HG02759 (cell line): ENCODE results near the gene NECAB2.

Experiments used
- ATAC-seq: cut with Tn5 transposase; IDR thresholded peaks from one replicate; pipeline ENCODE4 v1.9.1; 2021; ENCODE audit warnings: mild to moderate bottlenecking, moderate library complexity; ENCODE audit not compliant: unreplicated experiment

NECAB2 gene

DNA sequence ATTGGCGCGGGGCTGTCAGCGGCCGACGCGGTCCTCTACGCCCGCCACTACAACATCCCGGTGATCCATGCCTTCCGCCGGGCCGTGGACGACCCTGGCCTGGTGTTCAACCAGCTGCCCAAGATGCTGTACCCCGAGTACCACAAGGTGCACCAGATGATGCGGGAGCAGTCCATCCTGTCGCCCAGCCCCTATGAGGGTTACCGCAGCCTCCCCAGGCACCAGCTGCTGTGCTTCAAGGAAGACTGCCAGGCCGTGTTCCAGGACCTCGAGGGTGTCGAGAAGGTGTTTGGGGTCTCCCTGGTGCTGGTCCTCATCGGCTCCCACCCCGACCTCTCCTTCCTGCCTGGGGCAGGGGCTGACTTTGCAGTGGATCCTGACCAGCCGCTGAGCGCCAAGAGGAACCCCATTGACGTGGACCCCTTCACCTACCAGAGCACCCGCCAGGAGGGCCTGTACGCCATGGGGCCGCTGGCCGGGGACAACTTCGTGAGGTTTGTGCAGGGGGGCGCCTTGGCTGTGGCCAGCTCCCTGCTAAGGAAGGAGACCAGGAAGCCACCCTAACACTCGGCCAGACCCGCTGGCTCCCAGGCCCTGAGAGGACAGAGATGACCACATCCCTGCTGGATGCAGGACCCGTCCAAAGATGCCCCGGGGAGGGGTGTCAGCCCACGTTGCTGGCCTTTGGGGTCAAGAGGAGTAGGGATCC lies 2.4 kb upstream of the NECAB2 start:
- ATAC-seq, result no peak

DNA sequence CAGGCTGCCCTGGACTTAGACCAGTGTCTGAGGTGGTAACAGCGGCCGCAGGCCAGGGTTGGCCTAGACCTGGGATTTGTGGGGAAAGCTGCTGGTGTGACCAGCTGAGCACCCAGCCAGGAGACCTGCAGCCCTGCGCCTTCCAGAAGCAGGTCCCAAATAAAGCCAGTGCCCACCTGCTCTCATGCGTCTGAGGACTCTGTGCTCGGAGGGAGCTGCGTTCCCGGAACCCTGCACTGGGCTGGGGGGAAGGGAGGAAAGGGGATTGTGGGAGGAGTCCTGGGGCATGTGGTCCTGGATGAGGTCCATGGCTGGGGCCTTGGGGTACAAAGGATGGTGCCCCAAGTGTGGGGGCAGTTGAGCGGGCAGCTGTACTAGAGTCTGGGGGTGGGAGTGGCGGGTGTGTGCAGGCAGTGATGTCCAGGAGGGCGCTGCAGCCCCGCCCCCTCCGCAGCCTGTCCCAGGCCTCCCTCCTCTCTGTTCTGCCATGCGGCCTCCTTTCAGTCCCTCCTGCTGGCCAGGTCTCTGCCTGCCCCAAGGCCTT lies 1.8 kb upstream of the NECAB2 start:
- no peak for ATAC-seq

DNA sequence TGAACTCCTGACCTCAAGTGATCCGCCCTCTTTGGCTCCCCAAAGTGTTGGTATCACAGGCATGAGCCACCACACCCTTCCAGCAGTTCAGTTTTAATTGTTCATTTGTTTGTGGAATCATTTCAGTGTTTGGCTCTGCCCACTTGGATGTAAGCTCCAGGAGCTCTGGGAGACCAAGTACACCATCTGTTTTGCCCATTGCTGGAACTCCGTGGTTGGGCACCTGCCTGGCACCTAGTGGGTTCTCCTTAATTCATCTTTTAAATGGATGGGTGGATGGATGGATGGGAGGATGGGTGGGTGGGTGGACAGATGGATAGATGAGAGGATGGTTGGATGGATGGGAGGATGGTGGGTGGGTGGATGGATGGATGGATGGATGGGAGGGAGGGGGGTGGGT lies 953 bp upstream of the NECAB2 start:
- no peak for ATAC-seq

DNA sequence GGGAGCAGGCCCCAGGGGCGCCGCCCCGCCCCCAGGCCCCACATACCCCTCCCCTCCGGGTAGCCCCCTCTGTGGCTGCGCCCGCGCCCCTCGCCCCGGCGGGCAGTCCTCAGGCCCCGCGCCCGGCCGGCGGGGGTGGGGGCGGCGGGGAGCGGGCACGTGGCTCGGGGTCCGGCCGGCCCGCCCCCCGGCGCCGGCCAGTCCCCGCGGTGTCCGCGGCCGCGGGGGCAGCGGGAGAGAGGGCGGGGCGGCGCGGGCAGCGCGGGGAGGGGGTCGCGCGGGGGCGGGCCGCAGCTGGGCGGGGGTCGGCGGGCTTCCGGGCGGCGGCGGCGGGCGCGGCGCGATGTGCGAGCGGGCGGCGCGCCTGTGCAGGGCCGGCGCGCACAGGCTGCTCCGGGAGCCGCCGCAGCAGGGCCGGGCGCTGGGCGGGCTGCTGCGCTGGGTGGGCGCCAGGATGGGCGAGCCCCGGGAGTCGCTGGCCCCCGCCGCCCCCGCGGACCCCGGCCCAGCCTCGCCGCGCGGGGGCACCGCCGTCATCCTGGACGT lies 335 bp downstream of the NECAB2 start:
- ATAC-seq, result no peak

DNA sequence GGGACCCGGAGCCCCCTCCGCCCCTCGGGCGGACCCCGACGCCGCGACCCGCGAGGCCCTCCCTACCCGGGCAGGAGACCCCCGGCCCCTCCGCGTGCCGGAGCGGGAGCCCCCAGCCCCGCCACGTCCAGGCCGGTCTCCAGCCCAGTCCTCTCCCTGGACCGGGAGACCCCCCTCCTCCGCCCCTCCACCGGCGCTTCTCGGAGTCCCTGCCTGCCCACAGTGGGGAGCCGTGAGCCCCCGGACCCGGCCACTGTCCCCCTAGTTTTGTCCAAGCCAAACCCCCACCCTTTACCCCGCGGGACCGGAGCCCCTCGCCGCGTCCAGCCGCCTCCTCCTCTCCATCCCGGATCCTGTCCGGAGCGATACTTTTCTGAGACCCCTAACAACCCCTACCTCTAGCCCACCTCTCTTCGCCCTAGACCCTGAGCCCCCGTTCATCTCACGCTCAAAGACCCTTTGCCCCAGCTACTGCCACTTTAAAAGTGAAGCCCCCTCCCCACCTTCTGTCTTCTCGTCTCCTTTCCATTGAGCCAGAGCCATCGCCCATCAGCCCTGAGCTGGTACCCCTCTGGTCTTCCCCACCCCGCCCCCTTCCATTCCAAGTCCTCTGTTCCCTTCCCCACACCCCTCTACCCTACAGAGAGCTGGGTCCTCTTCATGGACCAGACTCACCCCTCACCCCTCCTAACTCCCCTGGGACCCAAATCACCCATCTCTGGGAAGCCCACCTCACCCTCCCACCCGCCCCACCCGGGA lies 1.0 kb downstream of the NECAB2 start:
- no peak for ATAC-seq

DNA sequence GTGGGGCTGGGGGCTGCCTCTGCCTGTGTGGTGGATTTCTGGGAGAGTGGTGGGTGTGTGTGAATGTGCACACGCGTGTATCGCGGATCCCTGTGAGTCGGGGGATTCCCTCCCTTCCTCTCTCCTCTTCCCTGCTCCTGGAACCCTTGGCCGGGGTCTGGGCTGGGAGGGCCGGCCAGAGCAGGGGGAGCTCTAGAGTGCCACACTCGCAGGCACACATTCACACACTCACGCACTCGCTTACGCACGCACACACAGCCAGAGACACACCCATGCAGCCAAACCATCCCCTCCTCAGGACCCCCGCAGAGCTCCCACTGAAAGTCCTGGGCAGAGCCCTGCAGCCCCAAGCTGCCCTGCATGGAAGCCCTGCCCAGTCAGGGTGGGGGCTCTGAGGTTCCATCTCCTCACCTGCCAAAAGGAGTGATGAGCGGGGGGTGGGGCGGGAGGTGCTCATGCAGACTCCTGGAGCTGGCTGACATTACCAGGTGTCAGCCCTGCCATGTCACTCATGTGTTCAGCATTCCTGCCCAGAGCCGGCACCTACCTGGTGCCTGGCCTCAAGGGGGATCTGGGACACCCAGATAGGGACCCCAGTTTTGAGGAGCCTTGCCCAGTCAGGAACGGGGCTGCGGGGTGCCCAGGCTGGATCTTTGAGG lies 1.9 kb downstream of the NECAB2 start:
- no peak for ATAC-seq

DNA sequence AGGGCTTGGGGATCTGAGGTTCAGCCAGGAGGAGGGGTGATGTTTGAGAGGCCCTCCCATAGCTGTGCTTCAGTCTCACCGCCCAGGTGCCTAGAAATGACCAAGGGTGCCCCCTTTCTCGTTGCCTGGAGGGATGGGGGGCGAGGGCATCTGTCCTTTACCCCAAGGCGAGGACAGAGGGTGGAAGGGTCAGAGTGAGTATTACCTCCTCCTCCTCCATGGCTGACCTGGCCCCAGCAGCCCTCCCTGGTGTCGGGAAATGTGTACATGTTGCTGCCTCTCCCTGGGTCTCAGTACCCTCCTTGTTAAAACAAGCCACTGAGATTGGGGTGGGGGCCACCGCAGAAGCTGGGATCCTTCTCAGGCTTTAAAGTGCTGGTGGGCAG lies 2.4 kb downstream of the NECAB2 start:
- ATAC-seq, result no peak

DNA sequence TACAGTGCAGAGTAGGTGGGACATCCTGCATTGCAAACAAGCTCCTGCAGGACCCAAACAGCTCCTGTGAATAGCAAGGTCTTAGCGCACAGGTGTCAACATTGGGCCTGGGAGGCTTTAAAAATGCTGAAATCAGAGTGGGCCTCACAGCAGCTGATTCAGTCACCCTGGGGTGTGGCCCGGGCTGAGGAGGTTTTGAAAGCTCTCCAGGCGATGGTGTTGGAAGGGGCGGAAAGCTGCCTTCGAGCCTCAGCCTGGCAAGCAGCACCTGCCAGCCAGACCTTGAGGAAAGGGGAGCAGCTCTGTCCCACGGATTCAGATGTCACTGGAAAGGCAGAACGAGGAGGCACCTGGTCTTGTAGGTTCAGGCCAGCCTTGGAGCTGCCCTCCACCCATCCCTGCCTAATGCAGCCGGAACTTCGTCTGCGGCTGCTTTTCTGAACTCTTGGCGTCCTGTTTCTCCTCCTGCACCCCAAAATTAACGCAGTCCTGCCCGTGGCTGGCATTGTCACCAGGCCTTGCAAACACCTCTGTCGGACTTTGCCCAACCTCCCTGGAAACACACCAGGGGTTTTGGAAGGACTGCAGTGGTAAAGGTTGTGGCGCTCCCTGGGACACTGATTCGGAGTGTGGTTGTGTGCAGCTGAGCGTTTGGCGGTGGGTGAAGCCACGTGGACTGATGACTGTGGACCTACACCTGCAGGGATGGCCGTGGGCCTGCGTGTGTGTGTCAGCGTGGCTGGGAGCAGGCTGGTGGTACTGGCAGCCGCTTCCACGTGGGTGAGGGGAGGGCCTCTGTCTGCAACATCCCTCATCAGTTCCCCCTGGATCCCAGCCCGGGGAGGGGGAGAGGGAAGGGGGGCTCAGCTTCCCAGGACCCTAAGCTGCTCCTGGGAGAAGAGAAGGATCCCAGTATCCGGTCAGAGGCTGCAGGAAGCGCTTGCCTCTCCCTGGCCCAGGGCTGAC lies 3.4 kb downstream of the NECAB2 start:
- no peak for ATAC-seq

DNA sequence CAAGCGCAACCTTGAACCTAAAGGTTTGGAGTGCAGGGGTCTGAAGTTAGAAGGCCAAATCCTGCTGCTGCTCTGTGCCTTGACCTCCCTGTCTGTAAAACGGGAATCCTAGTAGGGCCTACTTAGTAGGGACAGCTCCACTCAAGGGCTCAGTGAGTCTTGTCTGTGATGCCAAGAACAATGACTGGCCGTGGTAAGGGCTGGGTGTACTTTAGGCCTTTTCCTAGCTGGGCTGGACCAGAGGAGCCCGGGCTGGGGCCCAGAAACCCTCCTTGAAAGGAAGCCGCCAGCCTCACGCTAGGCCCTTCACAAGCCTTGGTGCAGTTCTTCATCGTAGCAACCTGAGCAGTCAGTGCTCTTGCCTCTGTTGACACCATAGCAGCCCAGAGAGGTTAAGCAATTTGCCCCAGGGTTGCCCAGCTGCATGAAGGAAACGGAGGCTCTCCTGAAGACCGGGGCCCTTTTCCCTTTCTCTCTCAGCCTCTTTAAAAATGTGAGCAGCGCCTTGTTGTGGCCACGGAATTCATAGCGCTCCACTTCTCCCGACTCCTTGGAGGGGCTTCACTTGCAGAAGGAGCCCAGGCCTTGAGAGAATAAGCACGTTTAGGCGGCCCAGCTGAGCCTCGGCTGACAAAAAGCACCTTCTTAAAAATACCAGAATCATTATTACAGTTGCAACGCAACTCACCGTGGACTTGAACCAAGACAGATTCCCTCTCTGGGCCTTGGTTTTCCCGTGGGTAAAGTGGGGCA lies 4.4 kb downstream of the NECAB2 start:
- ATAC-seq, result no peak

DNA sequence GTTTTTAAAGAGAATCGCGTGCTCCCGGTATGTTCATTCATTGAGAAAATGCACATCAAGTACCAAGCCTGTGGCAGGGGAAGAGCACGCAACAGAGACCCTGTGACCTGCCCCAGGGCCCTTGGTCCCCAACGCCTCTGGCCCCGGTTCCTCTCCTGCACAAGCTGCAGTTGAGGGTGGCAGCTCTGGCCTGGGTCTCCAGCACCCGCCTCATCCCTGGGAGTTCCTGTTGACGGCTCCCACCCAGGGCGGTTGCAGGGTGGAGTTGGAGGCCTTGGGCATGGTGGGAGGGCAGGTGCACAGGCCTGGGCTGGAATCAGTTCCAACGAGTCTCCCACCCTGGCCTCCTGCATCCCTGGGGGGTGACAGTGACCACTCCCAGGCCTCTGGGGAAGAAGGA lies 5.0 kb downstream of the NECAB2 start:
- no peak for ATAC-seq

DNA sequence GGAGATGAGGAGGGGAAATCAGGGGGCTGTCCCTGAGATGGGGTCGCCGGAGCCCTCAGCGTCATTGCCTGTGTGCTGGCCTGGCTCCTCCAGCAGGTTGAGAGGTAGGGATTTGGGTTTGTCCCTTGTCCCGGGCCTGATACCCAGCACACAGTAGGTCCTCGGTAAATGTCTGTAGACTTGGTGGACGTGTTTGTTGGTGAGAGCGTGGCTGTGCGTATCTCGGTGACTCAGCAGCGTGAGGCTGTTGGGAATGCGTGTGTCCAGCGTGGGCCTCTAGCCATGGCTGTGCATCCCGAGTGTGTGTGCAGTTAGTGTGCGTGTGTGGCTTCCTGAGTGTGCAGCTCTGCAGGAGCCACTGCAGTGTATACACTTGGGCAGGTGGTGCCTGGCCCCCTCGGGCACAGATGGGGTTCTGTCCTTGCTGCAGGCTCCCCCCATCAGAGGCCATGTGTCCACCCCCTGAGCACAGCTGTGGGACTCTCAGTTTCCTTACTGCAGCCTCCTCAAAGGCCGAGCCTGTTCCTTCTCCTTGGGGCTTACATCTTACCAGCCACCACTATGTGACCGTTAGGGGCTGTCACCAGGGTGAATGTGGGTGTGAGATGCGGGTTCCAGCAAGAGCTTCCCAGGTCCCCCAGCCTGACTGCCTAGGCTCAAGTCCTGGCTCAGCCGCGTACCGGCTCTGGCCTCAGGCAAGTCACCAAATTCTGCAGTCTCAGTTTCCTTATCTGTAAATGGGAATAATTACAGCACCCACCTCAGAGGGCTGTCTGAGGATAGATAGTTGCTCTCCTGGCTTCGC lies 5.7 kb downstream of the NECAB2 start:
- ATAC-seq, result no peak

DNA sequence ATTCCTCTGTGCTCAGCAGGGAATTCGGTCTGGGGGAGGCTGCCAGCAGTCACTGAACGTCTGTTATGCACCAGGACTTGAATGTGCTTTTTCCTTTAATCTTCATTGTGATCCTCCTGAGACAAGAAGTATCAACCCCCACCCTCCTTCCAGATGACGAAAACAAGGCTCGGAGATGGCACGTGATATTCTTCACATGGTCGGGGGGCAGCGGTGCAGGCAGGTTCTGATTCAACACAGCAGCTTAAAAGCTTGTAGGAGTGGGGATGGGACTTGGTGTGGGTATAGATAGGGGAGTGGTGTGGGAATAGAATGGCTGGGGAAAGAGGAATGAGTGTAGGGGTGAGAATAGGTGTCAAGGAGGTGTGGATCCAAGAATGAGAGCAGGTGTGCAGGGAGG lies 6.4 kb downstream of the NECAB2 start:
- ATAC-seq, result no peak

DNA sequence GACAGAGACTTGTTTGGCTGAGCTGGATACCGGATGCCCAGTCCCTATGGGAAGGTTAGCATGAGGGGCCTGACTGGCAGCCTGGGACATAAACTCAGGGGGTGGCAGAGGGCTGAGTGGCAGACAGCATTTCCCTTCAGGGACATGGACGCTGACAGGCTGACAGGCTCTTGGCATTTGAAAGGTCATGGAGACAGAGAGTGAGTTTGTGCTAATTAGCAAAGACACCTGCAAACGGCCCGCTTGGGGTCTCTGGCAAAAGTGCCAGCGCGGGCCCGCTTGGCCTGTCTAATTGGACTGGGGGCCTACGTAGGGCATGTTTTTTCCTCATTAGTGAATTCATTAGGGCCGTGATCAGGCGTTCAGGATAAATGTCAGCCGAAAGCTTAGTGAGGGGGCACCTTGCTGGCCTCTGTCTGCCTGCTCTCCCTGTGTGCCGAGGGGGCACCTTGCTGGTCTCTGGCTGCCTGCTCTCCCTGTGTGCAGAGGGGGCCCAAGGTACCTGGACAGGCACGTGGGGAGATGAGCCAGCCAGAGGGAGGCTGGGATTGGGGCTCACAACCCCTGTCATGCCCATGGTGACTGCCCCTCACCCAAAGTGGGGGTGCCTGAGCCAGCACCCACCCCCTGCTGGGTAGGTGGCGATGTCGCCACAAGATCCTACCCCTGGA lies 7.7 kb downstream of the NECAB2 start:
- ATAC-seq, result no peak

DNA sequence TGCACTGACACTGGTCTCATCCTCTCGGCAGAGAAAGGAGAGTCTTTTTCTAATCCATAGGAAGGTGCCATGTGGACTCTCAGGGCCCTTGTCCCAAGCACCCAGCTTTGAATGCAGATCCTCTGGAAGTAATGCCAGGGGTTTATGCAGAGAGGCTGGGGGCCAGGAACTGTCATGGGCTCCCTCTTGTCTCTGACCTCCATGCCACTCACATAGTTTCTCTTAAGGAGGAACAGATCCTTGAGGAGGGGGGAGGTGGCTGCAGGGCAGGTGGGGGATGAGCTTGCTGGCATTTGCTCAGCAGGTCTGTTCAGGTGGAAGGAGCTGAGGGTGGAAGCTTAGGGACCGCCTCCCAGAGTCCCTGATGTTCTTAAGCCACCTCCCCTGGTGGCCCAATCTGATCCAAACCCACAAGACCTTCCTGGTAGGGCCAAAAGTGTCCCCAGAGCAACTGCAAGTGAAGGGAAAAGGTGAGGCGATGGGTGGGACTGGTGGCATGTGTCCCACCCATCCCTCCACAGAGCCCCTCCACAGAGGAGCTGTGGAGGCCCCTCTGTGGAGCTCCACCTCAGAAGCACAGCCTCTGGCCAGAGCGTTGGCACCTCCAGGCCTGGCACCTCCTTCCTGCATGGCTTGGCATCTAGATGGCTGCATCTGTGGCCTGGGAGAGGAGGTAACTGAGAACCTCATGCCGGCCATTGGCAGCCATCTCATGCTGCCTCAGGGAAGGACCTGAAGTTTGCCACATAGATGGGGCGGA lies 9.2 kb downstream of the NECAB2 start:
- no peak for ATAC-seq

DNA sequence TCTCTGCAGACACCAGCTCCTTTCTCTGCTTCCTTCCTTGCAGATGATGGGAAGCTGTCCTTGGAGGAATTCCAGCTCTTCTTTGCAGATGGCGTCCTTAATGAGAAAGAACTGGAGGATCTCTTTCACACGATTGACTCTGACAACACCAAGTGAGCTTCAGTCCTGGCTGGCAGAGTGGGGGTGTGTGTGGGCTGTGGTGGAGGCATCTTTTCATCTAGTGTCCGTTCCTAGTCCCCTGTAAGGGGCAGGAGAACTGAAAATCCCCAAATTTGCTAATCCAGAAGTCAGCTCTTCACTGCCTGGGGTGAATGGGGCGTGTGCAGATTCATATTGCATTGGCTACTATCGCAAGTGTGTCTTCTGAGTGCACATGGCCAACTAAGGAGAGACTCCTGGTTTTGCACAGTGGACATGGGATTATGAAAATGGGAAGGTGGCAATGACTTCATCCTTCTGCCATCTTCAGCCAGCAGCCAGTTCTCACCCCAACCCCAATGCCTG lies 10.4 kb downstream of the NECAB2 start:
- ATAC-seq, result no peak

DNA sequence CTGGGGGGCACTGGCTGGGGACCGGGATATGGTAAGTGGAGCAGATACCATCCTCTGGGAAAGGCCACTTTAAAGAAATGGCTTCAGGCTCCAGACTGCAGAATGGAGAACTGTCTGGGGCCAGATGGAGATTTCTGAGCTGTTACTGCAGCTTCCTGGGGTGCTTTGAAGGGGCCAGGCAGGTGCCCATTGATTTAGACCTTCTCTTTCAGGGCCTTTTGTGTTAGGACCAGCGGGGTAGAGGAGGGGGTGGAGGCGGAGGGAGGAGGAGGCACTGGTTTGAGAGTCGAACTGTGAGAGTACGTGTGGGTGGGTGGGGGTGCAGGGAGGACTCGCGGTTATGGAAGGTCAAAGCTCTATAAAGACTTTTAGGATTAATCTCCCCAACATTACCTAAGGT lies 11.4 kb downstream of the NECAB2 start:
- no peak for ATAC-seq

DNA sequence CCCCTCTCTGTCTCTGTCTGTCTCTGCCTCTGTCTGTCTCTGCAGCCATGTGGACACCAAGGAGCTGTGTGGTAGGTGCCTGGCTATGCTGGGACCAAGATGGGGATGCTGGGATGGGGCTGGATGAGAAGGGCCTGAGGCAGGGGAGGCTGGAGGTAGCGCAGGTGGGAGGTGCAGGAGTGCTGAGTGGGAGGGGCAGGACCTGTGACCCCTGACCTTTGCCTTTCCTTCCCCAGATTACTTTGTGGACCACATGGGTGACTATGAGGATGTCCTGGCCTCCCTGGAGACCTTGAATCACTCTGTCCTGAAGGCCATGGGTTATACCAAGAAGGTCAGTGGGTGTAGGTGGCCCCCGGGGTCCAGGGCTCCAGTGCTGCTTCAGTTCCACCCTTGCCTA lies 12.8 kb downstream of the NECAB2 start:
- ATAC-seq, result no peak
